ENCODE data around the gene INSL6.

DNA sequence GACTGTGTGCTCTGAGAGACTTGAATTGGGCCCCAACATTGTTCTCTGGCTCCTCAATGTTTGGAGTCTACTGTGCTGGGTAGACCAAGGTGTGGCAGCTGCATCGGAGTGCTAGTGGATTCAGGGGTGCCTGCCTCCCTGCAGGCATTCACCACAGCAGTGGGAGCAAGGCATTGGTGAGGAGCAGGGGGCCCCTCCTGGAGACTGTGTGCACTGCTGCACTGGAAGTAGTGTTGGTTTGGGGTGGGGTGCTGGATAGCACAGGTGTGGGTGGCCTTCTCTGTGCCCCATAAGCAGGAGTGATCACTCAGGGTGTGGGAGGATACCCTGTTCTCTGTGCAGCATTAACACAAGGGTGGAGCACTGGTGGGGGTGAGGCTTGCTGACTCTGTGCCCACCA is 39.2 kb downstream of the INSL6 start:
- TF ChIP-seq, protein P1, sequence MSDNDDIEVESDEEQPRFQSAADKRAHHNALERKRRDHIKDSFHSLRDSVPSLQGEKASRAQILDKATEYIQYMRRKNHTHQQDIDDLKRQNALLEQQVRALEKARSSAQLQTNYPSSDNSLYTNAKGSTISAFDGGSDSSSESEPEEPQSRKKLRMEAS (IDR thresholded peaks at IDR 0.05), result no peak
- no peak for TF ChIP-seq PHF8 (IDR thresholded peaks at IDR 0.05; ENCODE audit: borderline replicate concordance, low read depth)
- no peak for TF ChIP-seq RCOR1 (IDR thresholded peaks at IDR 0.05; ENCODE audit: low read depth, low read length)
- TF ChIP-seq POLR2A (IDR thresholded peaks at IDR 0.05; ENCODE audit: low read length), result no peak
- TF ChIP-seq, protein P2, sequence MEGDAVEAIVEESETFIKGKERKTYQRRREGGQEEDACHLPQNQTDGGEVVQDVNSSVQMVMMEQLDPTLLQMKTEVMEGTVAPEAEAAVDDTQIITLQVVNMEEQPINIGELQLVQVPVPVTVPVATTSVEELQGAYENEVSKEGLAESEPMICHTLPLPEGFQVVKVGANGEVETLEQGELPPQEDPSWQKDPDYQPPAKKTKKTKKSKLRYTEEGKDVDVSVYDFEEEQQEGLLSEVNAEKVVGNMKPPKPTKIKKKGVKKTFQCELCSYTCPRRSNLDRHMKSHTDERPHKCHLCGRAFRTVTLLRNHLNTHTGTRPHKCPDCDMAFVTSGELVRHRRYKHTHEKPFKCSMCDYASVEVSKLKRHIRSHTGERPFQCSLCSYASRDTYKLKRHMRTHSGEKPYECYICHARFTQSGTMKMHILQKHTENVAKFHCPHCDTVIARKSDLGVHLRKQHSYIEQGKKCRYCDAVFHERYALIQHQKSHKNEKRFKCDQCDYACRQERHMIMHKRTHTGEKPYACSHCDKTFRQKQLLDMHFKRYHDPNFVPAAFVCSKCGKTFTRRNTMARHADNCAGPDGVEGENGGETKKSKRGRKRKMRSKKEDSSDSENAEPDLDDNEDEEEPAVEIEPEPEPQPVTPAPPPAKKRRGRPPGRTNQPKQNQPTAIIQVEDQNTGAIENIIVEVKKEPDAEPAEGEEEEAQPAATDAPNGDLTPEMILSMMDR (IDR thresholded peaks at IDR 0.05), result no peak
- TF ChIP-seq, protein P3, sequence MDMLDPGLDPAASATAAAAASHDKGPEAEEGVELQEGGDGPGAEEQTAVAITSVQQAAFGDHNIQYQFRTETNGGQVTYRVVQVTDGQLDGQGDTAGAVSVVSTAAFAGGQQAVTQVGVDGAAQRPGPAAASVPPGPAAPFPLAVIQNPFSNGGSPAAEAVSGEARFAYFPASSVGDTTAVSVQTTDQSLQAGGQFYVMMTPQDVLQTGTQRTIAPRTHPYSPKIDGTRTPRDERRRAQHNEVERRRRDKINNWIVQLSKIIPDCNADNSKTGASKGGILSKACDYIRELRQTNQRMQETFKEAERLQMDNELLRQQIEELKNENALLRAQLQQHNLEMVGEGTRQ (IDR thresholded peaks at IDR 0.05), result no peak
- no peak for TF ChIP-seq ESRRA (IDR thresholded peaks at IDR 0.05; ENCODE audit: borderline replicate concordance, low read length)
- TF ChIP-seq, protein P4, sequence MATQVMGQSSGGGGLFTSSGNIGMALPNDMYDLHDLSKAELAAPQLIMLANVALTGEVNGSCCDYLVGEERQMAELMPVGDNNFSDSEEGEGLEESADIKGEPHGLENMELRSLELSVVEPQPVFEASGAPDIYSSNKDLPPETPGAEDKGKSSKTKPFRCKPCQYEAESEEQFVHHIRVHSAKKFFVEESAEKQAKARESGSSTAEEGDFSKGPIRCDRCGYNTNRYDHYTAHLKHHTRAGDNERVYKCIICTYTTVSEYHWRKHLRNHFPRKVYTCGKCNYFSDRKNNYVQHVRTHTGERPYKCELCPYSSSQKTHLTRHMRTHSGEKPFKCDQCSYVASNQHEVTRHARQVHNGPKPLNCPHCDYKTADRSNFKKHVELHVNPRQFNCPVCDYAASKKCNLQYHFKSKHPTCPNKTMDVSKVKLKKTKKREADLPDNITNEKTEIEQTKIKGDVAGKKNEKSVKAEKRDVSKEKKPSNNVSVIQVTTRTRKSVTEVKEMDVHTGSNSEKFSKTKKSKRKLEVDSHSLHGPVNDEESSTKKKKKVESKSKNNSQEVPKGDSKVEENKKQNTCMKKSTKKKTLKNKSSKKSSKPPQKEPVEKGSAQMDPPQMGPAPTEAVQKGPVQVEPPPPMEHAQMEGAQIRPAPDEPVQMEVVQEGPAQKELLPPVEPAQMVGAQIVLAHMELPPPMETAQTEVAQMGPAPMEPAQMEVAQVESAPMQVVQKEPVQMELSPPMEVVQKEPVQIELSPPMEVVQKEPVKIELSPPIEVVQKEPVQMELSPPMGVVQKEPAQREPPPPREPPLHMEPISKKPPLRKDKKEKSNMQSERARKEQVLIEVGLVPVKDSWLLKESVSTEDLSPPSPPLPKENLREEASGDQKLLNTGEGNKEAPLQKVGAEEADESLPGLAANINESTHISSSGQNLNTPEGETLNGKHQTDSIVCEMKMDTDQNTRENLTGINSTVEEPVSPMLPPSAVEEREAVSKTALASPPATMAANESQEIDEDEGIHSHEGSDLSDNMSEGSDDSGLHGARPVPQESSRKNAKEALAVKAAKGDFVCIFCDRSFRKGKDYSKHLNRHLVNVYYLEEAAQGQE (IDR thresholded peaks at IDR 0.05), result no peak
- TF ChIP-seq RFX5 (IDR thresholded peaks at IDR 0.05), result no peak
- no peak for TF ChIP-seq JUN (IDR thresholded peaks at IDR 0.05)
- no peak for TF ChIP-seq CHD2 (IDR thresholded peaks at IDR 0.05; ENCODE audit: low read length, partially characterized antibody)

Data from A549 (cell line).